B cell (primary cell): ENCODE measurements around the gene HMG20B. TPM values are rescaled to one million over a fixed set of nuclear protein-coding genes. Genes with fewer than 3 reads are reported as not detected.

Experiments used
- ATAC-seq: fragments of 200-7000 bp; cut with Tn5 transposase; one replicate; pipeline ENCODE4 v1.10.0; 2021; ENCODE audit warnings: low read depth, mild to moderate bottlenecking, moderate number of reproducible peaks, moderate library complexity
- CTCF ChIA-PET: fragments of 350-600 bp; sonication (Branson Sonifier 250); formaldehyde crosslinking; loops from one replicate; lab custom pipeline; 2021; ENCODE audit warnings: antibody characterized with exemption, inconsistent platforms; lab: Charles Lee
- POLR2A ChIA-PET: fragments of 350-600 bp; sonication (Branson Sonifier 250); formaldehyde crosslinking; loops from one replicate; lab custom pipeline; 2021; ENCODE audit warnings: antibody characterized with exemption; lab: Charles Lee
- DNase-seq: peaks from one replicate; pipeline ENCODE4 v3.0.0; 2013
- H2AFZ ChIP-seq: 2 replicates; pipeline ENCODE4 v1.6.1; 2012; ENCODE audit warnings: mild to moderate bottlenecking, low read depth, low read length; ENCODE audit not compliant: insufficient read depth, poor library complexity, severe bottlenecking
- H3K27ac ChIP-seq, 2 donors: 1 replicate in 1 of 2; 2 replicates in 1 of 2; pipeline ENCODE4 v1.5.1; 2012 to 2013; ENCODE audit warnings: low read length in 2 of 2, mild to moderate bottlenecking in 2 of 2, moderate library complexity in 1 of 2
- H3K27me3 ChIP-seq, 4 experiments: fragments of 200-600 bp in 1 of 4; sonication (generic) in 1 of 4; replicated peaks in 1 of 4; 1 replicate in 2 of 4; 2 replicates in 2 of 4; pipeline versions ENCODE4 v1.6.1 to v1.7.0; 2013 to 2016; ENCODE audit warnings: low read length in 3 of 4, mild to moderate bottlenecking in 2 of 4, mixed read lengths in 1 of 4, moderate library complexity in 1 of 4; ENCODE audit not compliant: insufficient read depth in 4 of 4, control insufficient read depth in 3 of 4; ENCODE audit errors: control extremely low read depth in 1 of 4
- H3K36me3 ChIP-seq, 2 experiments: replicated peaks in 1 of 2; 1 replicate in 1 of 2; 2 replicates in 1 of 2; pipeline versions ENCODE4 v1.6.1 to v1.7.1; 2013; ENCODE audit warnings: low read length in 1 of 2; ENCODE audit not compliant: insufficient read depth in 2 of 2, control insufficient read depth in 1 of 2; ENCODE audit errors: control extremely low read depth in 1 of 2, extremely low read depth in 1 of 2
- H3K4me1 ChIP-seq, 2 donors: fragments of 200-600 bp in 1 of 2; sonication (generic) in 1 of 2; 1 replicate in 1 of 2; 2 replicates in 1 of 2; pipeline versions ENCODE4 v1.5.1 to v1.6.1; 2013 to 2017; ENCODE audit warnings: low read length in 2 of 2; ENCODE audit not compliant: control insufficient read depth in 2 of 2, insufficient read depth in 2 of 2
- H3K4me2 ChIP-seq: replicated peaks from 2 replicates; pipeline ENCODE3; 2012; ENCODE audit warnings: mild to moderate bottlenecking, low read depth, low read length; ENCODE audit not compliant: poor library complexity, severe bottlenecking
- H3K4me3 ChIP-seq, 5 experiments: fragments of 200-600 bp in 1 of 5; sonication (generic) in 1 of 5; 1 replicate in 3 of 5; 2 replicates in 2 of 5; pipeline versions ENCODE4 v1.5.1 to v1.7.0; 2011 to 2016; ENCODE audit warnings: low read length in 4 of 5, mild to moderate bottlenecking in 4 of 5, low read depth in 2 of 5, control low read depth in 1 of 5, moderate library complexity in 1 of 5; ENCODE audit not compliant: insufficient read depth in 1 of 5; ENCODE audit errors: control extremely low read depth in 1 of 5, extremely low read depth in 1 of 5
- H3K79me2 ChIP-seq: fragments of 200-600 bp; sonication (generic); one replicate; pipeline ENCODE4 v1.6.0; 2016; ENCODE audit warnings: low read length; ENCODE audit not compliant: control insufficient read depth, insufficient read depth
- H3K9ac ChIP-seq: fragments of 200-600 bp; sonication (generic); 2 replicates; pipeline ENCODE4 v1.6.1; 2017; ENCODE audit warnings: mild to moderate bottlenecking, low read length, moderate library complexity
- H3K9me3 ChIP-seq, 3 donors: one replicate each; pipeline versions ENCODE4 v1.6.1 to v1.7.1; 2013; ENCODE audit warnings: low read length in 2 of 3; ENCODE audit not compliant: control insufficient read depth in 2 of 3, insufficient read depth in 1 of 3; ENCODE audit errors: control extremely low read depth in 1 of 3
- H4K20me1 ChIP-seq: 2 replicates; pipeline ENCODE4 v1.6.0; 2012; ENCODE audit warnings: mild to moderate bottlenecking, low read length; ENCODE audit not compliant: insufficient read depth, control insufficient read depth, poor library complexity, severe bottlenecking
- H3K27ac Mint-ChIP-seq: one replicate; pipeline ENCODE4 v1.8.0; 2021; ENCODE audit warnings: mixed read lengths
- H3K27me3 Mint-ChIP-seq: one replicate; pipeline ENCODE4 v1.8.0; 2021; ENCODE audit warnings: mixed read lengths
- H3K4me1 Mint-ChIP-seq: one replicate; pipeline ENCODE4 v1.8.0; 2021; ENCODE audit warnings: mixed read lengths
- H3K4me3 Mint-ChIP-seq: one replicate; pipeline ENCODE4 v1.8.0; 2021; ENCODE audit warnings: mixed read lengths
- H3K9me3 Mint-ChIP-seq: one replicate; pipeline ENCODE4 v1.8.0; 2022; ENCODE audit warnings: mixed read lengths; ENCODE audit not compliant: insufficient read depth
- CTCF ChIP-seq: fragments of 200-600 bp; IDR thresholded peaks from one replicate; pipeline ENCODE4 v1.8.0; 2022; ENCODE audit warnings: antibody characterized with exemption, mild to moderate bottlenecking
- EZH2 ChIP-seq: IDR thresholded peaks from 2 replicates; pipeline ENCODE4 v1.6.1; 2012; ENCODE audit warnings: borderline replicate concordance, low read depth, mild to moderate bottlenecking, moderate library complexity, low read length; ENCODE audit not compliant: insufficient read depth, poor library complexity, severe bottlenecking
- WGBS: methylation state at CpG from one replicate; pipeline ENCODE4 v1.1.5; 2013; ENCODE audit warnings: missing lambda C conversion rate; ENCODE audit not compliant: insufficient coverage; 5-methylcytosine and 5-hydroxymethylcytosine counted together
- intact Hi-C: fragments of 100-400 bp; cut with micrococcal nuclease; formaldehyde crosslinking; loops from one replicate; pipeline ENCODE4 v1.10.0; 2022
- polyA plus RNA-seq: library from polyadenylated mRNA; depleted of rRNA; stranded (reverse); fragments of >200 nt; gene quantifications from 2 replicates; pipeline ENCODE4 v1.2.3, GENCODE V29; 2012
- total RNA-seq, 2 donors: library from RNA; stranded (reverse); fragments of 120-200 nt in 1 of 2; gene quantifications; 1 replicate in 1 of 2; 2 replicates in 1 of 2; pipeline versions ENCODE4 v1.2.3 to v1.2.4, GENCODE V29; 2013 to 2022

HMG20B gene
- total and polyA plus RNA-seq, 2 donors (not counting 1 experiment from before 2014, with no cell fraction given): 41.7 to 59.0 TPM

- no peak overlapping the region for H3K4me3 ChIP-seq
- no peak overlapping the region for H2AFZ ChIP-seq
- H3K27ac ChIP-seq: no peak overlapping the region
- ChIA-PET POLR2A (interaction anchor here (0.5 kb wide), 1 partner anchor 39 kb away, joined by 12 read pairs; no protein-coding TSS in a partner anchor), CTCF (interaction anchor here (1.2 to 5.4 kb wide), 4 partner anchors 9 to 80 kb away, joined by 3 to 47 read pairs (median 20); partner anchors contain the start of genes CACTIN and MFSD12)
- no peak overlapping the region for H3K4me2 ChIP-seq
- no peak overlapping the region for H3K4me3 Mint-ChIP-seq
- no peak overlapping the region for H3K27ac Mint-ChIP-seq
- WGBS: 91% methylated on average over 14 of the region's 15 CpGs
- no peaks in the 10 kb centered on the region for H3K9me3 ChIP-seq
- no peaks in the 10 kb centered on the region for H3K27me3 Mint-ChIP-seq
- TF ChIP-seq CTCF (peak; percentile 63), EZH2 (no peak)
- intact Hi-C loops: no loop called here
- H3K36me3 ChIP-seq: peaks cover 0 to 41% of the 10 kb centered on the region in 2 experiments
- no peaks in the 10 kb centered on the region for H3K9me3 Mint-ChIP-seq
- H3K79me2 ChIP-seq: peaks cover 20% of the 10 kb centered on the region
- ATAC-seq (no peak), DNase-seq (peak; percentile 41)
- H3K9ac ChIP-seq: no peak overlapping the region
- H3K4me1 Mint-ChIP-seq: peaks cover 16% of the 10 kb centered on the region
- peaks cover under 1% of the 10 kb centered on the region in 2 donors for H3K4me1 ChIP-seq
- H4K20me1 ChIP-seq: peaks cover 61% of the 10 kb centered on the region
- H3K27me3 ChIP-seq: no peaks in the 10 kb centered on the region
These were observed 25.4 kb upstream of the HMG20B start for GRCh38 chr19:3547301-3547731.

GRCh38 chr19:3547767-3548282 is 24.9 kb upstream of the HMG20B start:
- Mint-ChIP-seq H3K27me3 (no peaks in the 10 kb centered on the region), H3K9me3 (no peaks in the 10 kb centered on the region), H3K4me3 (no peak overlapping the region), H3K27ac (no peak overlapping the region), H3K4me1 (peaks cover 21% of the 10 kb centered on the region)
- Histone ChIP-seq H2AFZ (no peak overlapping the region), H3K79me2 (peaks cover 25% of the 10 kb centered on the region), H3K9ac (no peak overlapping the region), H3K4me2 (no peak overlapping the region), H3K9me3 (no peaks in the 10 kb centered on the region), H4K20me1 (peaks cover 61% of the 10 kb centered on the region), H3K4me3 (no peak overlapping the region), H3K36me3 (peaks cover 0 to 41% of the 10 kb centered on the region in 2 experiments), H3K27ac (no peak overlapping the region), H3K27me3 (no peaks in the 10 kb centered on the region), H3K4me1 (peaks cover 6% of the 10 kb centered on the region in 2 donors)
- WGBS: 96% methylated on average over 36 of the region's 36 CpGs
- TF ChIP-seq EZH2: no peak
- peak; percentile 39 for TF ChIP-seq CTCF
- ChIA-PET POLR2A (interaction anchor here (0.5 kb wide), 1 partner anchor 39 kb away, joined by 12 read pairs; no protein-coding TSS in a partner anchor), CTCF (interaction anchor here (3.6 to 5.4 kb wide), 2 partner anchors 9 to 70 kb away, joined by 37 to 47 read pairs; partner anchors contain the start of gene MFSD12)
- intact Hi-C loops: no loop called here
- DNase-seq: no peak
- no peak for ATAC-seq
